ENCODE data around the gene CCDC57.
"Not testable (repeated sequence)": the region's sequence is repeated elsewhere in the genome, so short reads cannot be mapped to it uniquely, and the experiment has no call there.

The CCDC57 gene

DNA sequence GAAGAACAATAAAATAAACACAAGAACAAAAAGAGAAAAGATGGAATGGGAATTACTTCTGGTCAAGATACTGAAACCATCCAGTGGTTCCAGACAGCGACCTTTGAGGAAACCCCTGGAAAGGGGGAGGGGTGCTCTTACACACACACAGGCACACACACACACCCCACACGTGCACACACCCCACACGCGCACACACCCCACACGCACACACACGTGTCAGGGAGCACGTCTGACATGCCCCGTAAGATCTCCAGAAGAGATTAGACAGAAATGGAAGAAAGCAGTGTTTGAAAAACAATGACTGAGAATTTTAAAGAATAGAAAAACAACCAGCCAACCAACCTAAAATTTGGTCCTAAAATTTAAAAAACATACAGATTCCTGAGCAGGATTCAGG, 69.3 kb downstream of the CCDC57 start:
- no peak overlapping the region for H3K4me3 ChIP-seq (replicated peaks in 1 of 2; ENCODE audit: low read depth in 2 of 2, low read length in 2 of 2)
- no peak for DNase-seq (ENCODE audit: low read depth in 2 of 2)
- TF ChIP-seq CTCF (IDR thresholded peaks at IDR 0.05; ENCODE audit: low read depth, low read length), result no peak

- DNase-seq (ENCODE audit: low read depth in 2 of 2); H3K4me3 ChIP-seq (replicated peaks in 1 of 2; ENCODE audit: low read depth in 2 of 2, low read length in 2 of 2): not testable (repeated sequence)
Measured at GRCh38 chr17:82139961-82140360, 72.7 kb downstream of the CCDC57 start.

- DNase-seq (ENCODE audit: low read depth in 2 of 2), result no peak
- H3K4me3 ChIP-seq (replicated peaks in 1 of 2; ENCODE audit: low read depth in 2 of 2, low read length in 2 of 2), result no peak overlapping the region
- no peak for TF ChIP-seq CTCF (IDR thresholded peaks at IDR 0.05; ENCODE audit: low read depth, low read length)
Measured at GRCh38 chr17:82138511-82138992, 74.1 kb downstream of the CCDC57 start.

- peak in 1 of 2 donors; percentile 54 for DNase-seq (ENCODE audit: low read depth in 2 of 2)
- no peak overlapping the region for H3K4me3 ChIP-seq (replicated peaks in 1 of 2; ENCODE audit: low read depth in 2 of 2, low read length in 2 of 2)
- no peak for TF ChIP-seq CTCF (IDR thresholded peaks at IDR 0.05; ENCODE audit: low read depth, low read length)
Measured at GRCh38 chr17:82134101-82134500, 78.5 kb downstream of the CCDC57 start.

- H3K4me3 ChIP-seq (replicated peaks in 1 of 2; ENCODE audit: low read depth in 2 of 2, low read length in 2 of 2), result not testable (repeated sequence)
- peak; percentile 31 to 82 for DNase-seq (ENCODE audit: low read depth in 2 of 2)
Measured at GRCh38 chr17:82133166-82133953, 79.3 kb downstream of the CCDC57 start.

- no peak overlapping the region for H3K4me3 ChIP-seq (replicated peaks in 1 of 2; ENCODE audit: low read depth in 2 of 2, low read length in 2 of 2)
Measured at GRCh38 chr17:82129095-82129494, 83.5 kb downstream of the CCDC57 start.

GRCh38 chr17:82128287-82128686, 84.4 kb downstream of the CCDC57 start:
- H3K4me3 ChIP-seq (replicated peaks in 1 of 2; ENCODE audit: low read depth in 2 of 2, low read length in 2 of 2), result no peak overlapping the region
- TF ChIP-seq CTCF (IDR thresholded peaks at IDR 0.05; ENCODE audit: low read depth, low read length), result no peak
- no peak for DNase-seq (ENCODE audit: low read depth in 2 of 2)

More at GRCh38 chr17:82129095-82129494, 83.5 kb downstream of the CCDC57 start:
- TF ChIP-seq CTCF (IDR thresholded peaks at IDR 0.05; ENCODE audit: low read depth, low read length), result peak; percentile 35
- peak in 1 of 2 donors; percentile 7 for DNase-seq (ENCODE audit: low read depth in 2 of 2)

DNA sequence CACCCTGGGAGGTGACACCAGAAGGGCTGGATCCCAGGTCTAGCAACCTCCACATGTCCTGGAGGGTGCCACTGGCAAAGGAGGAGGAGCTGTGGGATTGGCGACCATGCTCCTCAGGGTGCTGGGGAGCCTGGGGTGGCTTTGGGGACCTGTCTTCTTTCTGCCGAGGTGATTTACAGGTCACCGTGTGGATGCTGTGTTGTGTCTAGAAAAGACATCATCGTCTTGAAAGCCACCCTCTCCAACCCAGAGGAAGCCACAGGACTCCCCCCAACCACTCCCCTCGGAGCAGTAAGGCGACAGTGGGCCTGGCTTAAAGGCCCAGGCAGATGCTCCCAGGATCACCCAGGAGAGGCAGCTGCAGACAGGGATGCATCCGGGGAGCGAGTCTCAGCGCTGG, 84.9 kb downstream of the CCDC57 start:
- no peak for TF ChIP-seq CTCF (IDR thresholded peaks at IDR 0.05; ENCODE audit: low read depth, low read length)
- DNase-seq (ENCODE audit: low read depth in 2 of 2), result no peak
- no peak overlapping the region for H3K4me3 ChIP-seq (replicated peaks in 1 of 2; ENCODE audit: low read depth in 2 of 2, low read length in 2 of 2)

Measured in cardiac fibroblast (primary cell).